D721Med (cell line): Measurements from ENCODE around the gene ABCA9.

Source experiments
- DNase-seq: peaks from one replicate; pipeline ENCODE4 v3.0.0; 2011; ENCODE audit warnings: low spot score; ENCODE audit not compliant: insufficient read length
- FAIRE-seq: peaks from 2 replicates; lab custom pipeline; 2011; peaks lifted over from hg19 to GRCh38; lab: Jason Lieb, UNC
- TF ChIP-seq, protein P1 (sequence below): IDR thresholded peaks from 2 replicates; pipeline ENCODE4 v1.5.1; 2012; ENCODE audit warnings: mild to moderate bottlenecking, control low read depth; ENCODE audit not compliant: insufficient read depth; ENCODE audit errors: missing control alignments

The ABCA9 gene

DNA sequence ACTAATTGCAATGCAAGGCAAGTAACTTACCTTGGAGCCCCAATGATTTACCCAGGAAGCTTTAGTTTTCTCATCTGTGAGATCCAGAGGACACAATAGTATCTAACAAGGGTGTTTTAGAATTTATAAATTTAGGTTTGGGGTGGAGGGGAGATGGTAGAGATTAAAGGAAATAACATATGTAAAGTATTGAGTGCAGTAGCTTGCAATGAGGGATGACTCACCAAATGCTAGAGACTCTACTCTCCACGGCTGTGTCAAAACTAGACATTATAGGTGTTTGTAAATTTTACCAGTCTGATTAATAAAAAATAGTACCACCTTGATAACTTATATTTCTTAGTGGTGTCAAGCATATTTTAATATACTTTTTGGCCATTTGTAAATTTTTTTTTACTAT is 3.7 kb upstream of the ABCA9 start:
- TF ChIP-seq, protein P1, sequence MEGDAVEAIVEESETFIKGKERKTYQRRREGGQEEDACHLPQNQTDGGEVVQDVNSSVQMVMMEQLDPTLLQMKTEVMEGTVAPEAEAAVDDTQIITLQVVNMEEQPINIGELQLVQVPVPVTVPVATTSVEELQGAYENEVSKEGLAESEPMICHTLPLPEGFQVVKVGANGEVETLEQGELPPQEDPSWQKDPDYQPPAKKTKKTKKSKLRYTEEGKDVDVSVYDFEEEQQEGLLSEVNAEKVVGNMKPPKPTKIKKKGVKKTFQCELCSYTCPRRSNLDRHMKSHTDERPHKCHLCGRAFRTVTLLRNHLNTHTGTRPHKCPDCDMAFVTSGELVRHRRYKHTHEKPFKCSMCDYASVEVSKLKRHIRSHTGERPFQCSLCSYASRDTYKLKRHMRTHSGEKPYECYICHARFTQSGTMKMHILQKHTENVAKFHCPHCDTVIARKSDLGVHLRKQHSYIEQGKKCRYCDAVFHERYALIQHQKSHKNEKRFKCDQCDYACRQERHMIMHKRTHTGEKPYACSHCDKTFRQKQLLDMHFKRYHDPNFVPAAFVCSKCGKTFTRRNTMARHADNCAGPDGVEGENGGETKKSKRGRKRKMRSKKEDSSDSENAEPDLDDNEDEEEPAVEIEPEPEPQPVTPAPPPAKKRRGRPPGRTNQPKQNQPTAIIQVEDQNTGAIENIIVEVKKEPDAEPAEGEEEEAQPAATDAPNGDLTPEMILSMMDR = no peak
- FAIRE-seq (no peak), DNase-seq (no peak)

DNA sequence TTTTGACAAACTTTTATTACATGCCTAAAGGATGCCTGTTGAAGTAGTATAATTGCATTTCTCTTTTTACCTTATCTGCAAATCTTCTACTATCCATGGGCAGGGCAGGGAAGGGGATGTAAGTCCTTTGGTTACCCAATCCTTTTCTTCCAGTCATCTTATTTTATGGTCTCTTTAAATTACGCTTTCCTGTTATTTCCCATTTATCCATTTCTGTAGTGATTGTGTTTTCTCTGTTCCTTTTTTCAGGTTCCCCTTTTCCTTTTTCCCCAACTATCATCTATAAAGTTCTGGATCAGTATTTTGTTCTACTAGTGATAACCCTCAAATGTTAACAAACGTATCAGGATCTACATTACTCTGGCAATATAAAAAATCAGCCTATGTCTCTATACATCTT is 3.3 kb upstream of the ABCA9 start:
- DNase-seq (no peak), FAIRE-seq (no peak)
- TF ChIP-seq, protein P1 = no peak

DNA sequence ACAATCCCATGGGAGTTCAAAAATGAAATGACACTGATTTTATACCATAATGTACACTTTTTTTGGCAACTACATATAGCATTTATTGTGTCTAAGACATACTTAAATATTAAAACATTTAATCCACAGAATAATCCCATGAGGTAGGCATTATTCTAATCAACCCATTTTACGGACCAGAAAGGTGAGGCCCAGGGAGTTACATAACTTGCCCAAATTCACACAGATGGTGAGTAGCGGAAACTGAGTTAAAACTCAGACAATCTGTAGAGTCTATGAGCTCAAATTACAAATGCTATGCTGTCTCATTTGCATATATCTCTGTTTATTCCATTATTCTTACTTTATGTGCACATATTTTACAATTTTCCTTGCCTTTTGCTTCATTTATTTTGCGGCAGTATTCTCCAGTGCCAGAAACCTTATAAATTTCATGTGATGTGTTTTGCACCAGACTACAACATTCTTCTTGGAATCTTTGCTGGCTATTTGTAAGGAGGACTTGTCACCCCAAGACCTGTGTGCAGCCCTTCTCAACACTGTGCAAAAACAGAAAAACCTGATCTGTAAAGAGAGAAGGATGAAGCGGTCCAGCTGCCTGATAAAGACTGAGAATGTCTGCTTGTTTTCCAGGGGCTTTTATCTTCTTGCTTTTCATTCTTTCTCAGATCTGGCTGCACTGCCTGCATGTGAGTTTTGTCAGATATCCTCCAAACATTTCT is 2.3 kb upstream of the ABCA9 start:
- no peak for DNase-seq
- TF ChIP-seq, protein P1 = no peak
- FAIRE-seq = no peak

DNA sequence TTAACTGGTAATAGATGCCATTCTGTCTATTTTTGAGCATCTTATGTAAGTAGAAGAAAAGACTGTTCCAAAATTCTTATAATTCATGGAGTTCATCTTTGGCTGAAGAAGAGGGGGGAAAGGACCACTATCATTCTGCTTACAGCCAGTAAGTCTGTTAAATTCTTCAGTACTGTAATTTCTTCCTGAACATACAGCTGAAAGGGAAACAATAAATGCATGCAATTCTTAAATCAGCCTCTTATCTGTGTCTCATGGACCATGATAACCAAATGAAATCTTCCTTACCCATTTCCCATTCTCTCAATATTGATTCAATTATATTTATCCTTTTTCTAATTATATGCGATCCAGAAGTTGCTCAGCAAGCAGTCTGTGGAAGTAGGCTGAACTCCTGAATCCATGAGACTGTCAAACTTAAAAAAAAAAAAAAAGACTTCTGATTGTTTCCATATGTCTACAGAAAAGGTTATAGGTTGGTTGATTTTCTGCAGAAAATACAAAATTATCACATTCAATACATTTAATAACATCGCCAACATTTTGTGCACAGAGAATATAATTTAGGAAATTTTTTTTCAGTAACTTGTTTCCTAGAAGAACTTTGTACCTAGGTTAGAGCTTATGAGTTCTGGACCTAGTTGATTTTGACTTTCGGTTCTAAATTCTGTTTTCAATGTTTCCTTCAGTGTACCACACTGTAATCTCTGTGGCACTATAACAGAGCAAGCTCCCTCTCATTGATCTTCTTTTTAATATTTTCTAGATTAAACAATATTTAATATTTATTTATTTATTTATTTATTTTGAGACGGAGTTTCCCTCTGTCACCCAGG is 1.2 kb upstream of the ABCA9 start:
- TF ChIP-seq, protein P1 = no peak
- FAIRE-seq (no peak), DNase-seq (no peak)

DNA sequence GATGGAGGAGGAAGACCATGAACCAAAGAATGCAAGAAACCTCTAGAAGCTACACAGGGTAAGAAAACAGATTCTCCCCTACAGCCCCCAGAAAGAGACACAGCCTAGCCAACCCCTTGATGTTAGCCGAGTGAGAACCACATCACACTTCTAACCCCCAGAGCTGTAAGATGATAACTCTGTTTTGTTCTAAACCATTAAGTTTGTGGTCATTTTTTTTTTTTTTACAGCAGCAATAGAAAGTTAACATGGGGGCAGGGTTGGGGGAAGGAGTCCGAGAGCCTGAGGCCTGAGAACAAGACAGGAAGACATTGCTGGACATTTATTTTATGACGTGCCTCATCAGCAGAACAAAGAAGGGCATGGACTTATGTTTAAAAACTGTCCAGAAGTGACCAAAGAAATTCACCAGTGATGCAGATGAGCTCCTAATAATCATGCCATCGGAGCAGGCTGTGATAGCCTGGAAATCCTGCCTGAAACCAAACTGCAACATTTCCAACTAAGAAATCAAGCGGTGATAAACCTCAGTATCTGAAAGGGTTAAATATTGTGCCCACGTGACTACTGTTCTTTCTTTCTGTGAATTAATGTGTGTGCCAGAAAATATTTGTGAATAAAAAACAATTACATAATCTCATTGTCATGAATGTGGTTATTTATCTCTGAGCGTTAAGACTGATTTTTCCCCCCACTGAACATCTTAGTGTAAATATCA is 1.1 kb downstream of the ABCA9 start:
- TF ChIP-seq, protein P1 = no peak
- FAIRE-seq = no peak
- DNase-seq = no peak

DNA sequence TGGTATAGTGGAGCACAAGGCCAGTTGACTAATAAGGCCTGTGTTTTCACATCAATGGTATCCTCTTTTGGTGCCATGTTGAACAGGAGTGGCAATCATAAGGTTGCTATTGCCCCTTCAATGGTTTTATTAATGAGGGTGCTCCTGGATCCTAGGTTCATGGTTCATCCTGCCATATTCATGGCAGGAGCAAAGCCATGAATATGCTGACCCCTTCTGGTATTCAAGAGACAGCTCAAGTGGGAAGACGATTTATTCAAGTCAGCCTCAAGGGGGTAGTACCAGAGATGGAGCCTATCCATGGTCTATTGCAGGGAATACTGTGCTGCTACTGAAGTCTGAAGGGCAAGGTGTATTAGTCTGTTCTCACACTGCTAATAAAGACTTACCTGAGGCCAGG is 2.6 kb downstream of the ABCA9 start:
- FAIRE-seq = no peak
- DNase-seq = no peak
- TF ChIP-seq, protein P1 = peak; percentile 19

DNA sequence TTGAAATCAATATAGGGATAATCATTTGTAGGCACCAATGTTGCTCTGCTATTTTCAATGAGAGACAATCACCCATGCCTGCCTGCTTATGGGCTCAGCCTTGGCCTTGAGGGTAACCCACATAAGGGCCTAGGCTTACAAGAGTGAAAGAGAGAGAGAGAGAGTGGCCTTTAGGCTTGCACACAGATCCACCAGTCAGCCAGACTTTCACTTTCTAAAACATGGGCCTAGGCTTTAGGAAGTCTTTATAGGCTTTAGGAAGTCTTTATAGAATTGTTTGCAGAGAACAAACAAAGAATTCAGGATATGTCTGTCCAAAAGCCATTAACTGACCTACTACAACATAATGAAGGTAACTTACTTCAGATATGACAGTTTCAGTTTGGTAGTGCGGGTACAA is 3.4 kb downstream of the ABCA9 start:
- FAIRE-seq = no peak
- DNase-seq = no peak
- TF ChIP-seq, protein P1 = no peak
